HG03103 (cell line): Measurements from ENCODE around the gene ZNRF1.
"Not testable (repeated sequence)": the region's sequence is repeated elsewhere in the genome, so short reads cannot be mapped to it uniquely, and the experiment has no call there.

Experiments used
- ATAC-seq: cut with Tn5 transposase; IDR thresholded peaks from one replicate; pipeline ENCODE4 v1.9.1; 2021; ENCODE audit warnings: low read depth; ENCODE audit not compliant: unreplicated experiment

The ZNRF1 gene

DNA sequence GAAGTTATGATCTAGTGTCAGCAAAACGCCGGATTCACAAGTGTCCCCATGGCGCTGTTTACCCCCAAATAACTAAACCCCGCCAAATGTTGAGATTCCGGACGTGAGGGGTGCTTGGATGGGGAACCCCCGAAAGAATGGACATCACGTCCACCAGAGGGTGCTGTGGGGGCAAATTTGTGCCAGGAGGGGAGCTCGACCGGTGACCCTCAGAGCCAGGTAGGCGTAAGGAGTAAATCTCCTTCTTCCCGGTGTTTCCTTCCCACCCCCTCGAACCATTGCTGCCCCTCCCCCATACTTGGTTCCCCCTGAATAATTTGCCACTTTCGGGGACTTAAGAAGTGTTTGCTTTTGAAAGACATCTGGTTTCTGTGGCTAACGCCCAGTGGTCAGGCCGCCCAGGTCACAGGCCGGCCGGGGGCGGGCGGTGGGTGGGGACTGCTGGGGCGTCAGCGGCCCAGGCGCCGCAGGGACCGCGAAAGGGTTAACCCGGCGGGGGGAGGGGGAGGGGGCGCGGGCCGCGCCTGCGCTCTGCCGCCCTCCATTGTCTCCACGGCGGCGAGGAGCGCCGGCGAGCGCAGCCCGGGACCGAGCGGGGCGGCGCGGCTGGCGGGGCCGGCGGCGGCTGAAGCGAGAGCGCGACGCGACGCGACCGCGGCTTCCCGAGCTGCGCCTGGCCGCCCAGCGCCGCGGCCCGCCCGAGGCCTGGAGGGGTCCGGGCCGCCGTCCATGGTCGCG lies at the start of gene ZNRF1:
Gene ZNRF1, plus strand, starts transcription at position 544 of the 738 bp plus-strand sequence. CDS start 648 bp downstream, outside the sequence.
- peak; percentile 61 for ATAC-seq

DNA sequence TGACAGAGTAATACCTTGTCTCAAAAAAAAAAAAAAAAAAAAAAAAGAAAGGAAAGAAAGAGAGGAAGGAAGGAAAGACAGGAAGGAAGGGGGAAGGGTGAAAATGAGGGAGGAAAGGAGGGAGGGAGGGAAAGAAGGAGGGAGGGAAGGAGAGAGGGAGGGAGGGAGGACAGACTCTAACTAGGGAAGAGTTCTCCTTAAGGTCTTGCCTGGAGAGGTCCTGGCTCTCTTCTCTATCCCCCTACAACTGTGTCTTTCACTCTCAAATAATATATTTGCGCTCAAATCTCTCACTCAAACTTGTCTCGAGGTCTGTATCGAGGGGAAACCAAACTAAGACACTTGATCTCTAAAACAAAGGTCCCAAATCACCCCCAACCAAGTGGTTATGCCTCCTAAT lies 49.5 kb upstream of the ZNRF1 start:
- no peak for ATAC-seq

DNA sequence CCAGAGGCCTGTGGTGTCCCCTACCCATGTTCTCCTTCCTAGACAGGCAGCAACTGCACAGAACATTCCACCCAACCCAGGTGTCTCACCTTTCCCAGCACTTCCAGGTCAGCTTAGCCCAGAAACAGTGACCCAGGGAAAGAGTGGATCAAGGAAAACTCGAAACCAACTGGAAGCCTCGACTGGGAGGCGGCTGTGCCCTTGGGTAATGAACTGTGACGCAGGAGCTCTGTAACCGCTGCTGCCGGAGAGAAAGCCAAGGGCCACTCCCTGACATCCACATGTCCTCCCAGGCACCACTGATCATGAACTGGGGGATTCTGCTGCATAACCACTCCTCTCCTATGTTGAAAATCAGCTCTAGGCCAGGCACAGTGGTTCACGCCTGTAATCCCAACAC lies 48.3 kb upstream of the ZNRF1 start:
- ATAC-seq, result no peak

DNA sequence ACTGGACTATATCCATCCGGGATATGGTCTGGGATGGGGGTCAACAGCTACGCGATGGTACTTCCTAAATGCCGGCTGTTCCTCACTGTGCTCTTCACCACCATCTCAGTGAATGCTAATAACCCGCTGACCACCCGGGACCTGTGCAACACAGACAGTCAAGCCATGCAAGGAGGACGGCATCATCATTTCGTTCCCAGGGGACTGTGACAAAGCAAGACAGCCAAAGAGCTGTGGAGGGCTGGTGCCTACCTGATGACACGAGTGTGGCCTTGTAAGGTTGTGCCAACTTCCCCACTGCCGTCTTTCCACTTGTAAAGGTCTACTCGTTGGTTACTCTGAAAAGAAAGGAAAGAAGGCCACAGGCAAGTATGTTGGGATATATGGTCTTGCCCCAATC lies 47.6 kb upstream of the ZNRF1 start:
- no peak for ATAC-seq

DNA sequence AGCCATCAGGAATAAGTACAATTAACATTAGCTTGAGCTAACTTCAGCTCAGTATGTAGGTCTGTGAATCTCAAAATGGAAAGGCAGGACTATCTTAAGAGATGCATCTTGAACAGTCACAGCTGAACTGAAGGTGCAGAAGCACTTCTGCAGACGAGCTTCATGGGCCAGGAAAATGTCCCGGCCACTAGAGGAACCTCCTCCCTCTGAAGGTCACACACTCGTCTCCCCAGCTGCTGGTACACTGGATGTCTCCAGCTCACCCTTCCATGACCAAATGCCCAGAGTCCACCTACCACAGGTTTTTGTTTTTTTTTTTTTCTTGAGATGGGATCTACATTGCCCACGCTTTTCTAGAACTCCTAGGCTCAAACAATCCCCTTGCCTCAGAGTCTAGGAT lies 47.1 kb upstream of the ZNRF1 start:
- ATAC-seq, result no peak

DNA sequence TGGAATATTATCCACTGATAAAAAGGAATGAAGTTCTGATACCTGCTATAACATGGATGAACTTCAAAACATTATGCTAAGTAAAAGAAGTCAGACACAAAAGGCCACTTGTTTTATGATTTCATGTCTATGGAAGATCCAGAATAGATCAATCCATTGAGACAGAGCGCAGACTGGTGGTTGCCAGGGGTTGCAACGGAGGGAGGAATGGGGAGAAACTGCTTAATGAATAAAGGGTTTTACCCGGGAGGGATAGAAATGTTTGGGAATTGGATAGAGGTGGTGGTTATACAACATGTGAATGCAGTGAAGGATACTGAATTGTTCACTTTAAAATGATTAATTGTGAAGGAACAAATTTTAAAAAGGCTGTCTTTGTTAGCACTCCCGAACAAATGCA lies 44.1 kb upstream of the ZNRF1 start:
- ATAC-seq, result no peak

DNA sequence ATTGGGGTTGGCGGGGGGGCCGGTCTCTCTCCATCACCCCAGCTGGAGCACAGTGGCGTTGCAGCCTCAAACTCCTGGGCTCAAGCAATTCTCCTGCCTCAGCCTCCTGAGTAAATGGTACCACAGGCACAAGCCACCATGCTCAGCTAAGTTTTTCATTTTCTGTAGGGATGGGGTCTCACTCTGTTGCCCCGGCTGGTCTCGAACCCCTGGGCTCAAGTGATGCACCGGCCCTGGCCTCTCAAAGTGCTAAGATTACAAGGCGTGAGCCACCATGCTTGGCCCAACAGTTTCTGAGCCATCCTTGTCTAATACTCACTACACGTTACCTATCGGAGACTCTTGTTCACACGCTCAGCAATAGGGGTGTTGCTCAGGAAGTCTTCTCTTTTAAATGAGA lies 25.5 kb upstream of the ZNRF1 start:
- ATAC-seq, result no peak

DNA sequence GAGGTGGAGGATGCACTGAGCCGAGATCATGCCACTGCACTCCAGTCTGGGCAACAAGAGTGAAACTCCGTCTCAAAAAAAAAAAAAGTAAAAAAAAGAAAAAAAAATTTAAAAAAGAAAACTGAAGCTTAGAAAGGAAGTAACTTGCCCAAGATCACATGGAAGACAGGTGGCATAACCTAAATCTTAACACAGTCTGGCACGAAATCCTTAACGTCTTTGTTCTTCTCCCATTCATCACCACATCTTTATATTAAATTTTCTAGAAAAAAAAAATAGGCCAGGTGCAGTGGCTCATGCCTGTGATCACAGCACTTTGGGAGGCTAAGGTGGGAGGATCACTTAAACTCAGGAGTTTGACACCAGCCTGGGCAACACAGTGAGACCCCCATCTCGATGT lies 23.2 kb upstream of the ZNRF1 start:
- ATAC-seq, result no peak

DNA sequence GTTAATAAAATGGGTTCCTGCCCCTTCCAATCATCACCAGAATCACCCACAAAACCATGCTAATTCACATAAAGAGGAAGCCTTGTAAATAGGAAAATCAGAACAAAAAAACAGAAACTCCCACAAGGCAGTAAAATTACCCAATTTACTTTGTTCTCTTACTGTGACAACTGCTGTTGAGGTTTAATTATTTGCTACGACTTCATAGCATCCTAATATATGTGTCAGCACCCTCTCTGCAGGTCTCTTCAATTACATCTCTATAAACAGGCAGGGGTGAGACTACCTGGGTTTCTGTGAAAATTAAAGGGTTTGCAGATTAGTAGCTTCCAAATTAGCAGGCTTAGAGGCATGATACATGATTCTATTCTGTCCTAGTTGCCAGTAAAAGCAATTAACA lies 16.6 kb upstream of the ZNRF1 start:
- ATAC-seq, result no peak

DNA sequence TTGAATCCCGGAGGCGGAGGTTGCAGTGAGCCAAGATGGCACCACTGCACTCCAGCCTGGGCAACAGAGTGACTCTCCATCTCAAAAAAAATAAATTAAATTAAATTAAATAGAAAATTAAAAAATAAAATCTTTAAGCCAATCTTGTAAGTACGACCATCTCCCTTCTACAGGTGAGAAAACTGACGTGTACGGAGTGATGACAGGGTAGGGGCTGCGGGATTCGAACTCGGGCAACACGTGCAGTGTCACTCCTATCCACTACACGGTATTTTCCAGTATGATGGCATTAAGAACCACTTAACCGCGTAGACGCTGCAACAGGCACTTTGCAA lies 14.7 kb upstream of the ZNRF1 start:
- no peak for ATAC-seq

DNA sequence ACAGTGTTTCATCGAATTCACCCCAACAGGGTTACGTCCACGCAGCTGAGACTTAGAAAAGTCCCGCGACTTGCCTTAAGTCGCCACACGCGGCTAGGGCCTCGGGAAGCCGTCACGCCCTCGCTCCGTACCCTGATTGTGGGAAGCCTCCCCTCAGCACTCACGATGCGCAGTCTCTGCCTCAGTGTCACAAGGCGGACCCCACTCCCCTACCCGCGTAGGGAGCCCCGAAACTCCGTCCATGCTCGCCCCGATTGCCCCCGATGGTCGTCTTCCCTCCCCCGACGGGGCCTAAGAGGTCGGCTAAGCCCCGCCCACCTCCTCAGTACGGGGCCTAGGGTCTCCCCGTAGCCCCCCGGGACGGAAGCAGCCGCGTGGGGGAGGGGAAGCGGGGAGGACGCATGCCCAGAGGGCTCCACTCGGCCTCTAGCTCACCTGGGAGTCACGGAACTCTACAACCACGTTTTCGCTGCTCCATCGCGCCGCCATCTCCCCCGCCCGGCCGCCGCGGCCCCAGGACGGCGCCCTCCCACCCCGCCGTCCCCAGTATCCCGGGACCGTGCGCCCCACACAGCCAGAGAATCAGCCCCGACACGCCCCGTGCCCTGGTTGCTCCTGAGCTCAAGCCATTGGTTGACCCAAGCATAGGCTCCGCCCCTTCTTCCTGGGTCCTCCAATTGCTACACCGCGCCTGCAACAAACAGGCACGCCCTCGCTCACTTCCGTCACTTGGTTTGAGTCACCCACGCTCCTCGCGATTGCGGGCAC lies 14.1 kb upstream of the ZNRF1 start, which contains the start of gene WDR59:
Gene WDR59, minus strand, starts transcription at position 595 of the 768 bp plus-strand sequence. Its CDS starts 106 bp downstream, at position 489.
- ATAC-seq, result peak; percentile 98

DNA sequence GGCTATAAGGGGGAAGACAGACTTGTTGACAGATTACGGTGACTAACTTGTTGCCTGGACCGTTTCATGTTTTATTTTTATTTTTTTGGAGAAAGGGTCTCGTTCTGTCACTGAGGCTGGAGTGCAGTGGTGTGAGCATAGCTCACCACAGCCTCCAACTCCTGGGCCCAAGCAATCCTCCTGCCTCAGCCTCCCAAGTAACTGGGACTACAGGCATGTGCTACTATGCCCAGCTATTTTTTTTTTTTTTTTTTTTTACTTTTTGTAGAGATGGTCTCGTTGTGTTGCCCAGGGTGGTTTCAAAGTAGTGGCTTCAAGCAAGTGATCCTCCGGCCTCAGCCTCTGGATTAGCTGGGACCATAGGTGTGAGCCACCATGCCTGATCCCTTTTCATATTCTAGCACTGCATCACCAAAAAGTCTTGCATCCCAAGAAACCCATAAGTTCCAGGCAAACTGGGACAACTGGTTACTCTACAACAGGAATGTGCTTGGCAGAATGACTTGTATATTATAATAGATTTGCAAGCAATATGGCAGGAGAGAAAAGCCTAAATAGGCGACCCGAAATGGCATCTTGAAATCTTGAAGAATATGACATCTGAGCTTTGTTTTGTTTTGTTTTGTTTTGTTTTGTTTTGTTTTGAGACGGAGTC lies 11.7 kb upstream of the ZNRF1 start:
- no peak for ATAC-seq

DNA sequence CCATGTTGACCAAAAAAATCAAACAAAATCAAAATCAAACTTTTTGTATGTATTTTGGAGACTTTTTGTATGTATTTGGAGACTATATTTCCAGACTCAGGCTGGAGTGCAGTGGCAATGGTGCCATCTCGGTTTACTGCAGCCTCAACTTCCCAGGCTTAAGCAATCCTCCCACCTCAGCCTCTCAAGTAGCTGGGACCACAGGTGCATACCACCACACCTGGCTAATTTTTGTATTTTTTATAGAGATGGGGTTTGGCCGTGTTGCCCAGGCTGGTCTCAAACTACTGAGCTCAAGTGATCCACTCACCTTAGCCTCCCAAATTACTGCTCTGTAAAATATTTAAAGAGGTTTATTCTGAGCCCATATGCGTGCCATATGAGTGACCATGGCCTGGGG lies 9.0 kb upstream of the ZNRF1 start:
- not testable (repeated sequence) for ATAC-seq

DNA sequence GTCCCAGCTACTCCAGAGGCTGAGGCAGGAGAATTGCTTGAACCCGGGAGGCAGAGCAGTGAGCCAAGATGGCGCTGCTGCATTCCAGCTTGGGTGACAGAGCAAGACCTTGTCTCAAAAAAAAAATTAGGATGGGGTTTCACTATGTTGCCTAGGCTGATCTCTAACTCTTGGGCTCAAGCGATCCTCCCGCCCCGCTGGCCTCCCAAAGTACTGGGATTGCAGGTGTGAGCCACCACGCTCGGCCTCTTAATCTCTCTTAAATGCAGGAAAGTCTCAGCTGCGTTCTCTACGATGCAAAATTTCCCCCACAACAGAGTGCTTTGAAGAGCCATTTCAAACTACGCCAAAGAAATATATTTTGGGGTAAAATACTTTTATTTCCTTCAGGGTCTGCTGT lies 8.0 kb upstream of the ZNRF1 start:
- ATAC-seq, result no peak

DNA sequence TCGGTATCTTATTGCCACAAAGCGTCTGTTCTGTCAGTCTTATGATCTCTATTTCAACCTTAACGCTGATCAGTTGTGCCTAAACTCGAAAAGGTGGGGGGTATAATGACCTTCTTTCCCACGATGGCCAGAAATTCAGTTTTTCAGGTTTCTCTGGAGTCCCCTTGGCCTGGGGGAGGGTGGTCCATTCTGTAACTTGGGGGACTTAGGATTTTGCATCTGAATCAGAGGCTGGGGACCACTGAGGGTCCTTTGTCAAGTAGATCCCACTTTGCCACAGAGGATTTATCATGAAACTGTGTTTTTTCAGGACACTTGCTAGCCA lies 7.6 kb upstream of the ZNRF1 start:
- no peak for ATAC-seq

DNA sequence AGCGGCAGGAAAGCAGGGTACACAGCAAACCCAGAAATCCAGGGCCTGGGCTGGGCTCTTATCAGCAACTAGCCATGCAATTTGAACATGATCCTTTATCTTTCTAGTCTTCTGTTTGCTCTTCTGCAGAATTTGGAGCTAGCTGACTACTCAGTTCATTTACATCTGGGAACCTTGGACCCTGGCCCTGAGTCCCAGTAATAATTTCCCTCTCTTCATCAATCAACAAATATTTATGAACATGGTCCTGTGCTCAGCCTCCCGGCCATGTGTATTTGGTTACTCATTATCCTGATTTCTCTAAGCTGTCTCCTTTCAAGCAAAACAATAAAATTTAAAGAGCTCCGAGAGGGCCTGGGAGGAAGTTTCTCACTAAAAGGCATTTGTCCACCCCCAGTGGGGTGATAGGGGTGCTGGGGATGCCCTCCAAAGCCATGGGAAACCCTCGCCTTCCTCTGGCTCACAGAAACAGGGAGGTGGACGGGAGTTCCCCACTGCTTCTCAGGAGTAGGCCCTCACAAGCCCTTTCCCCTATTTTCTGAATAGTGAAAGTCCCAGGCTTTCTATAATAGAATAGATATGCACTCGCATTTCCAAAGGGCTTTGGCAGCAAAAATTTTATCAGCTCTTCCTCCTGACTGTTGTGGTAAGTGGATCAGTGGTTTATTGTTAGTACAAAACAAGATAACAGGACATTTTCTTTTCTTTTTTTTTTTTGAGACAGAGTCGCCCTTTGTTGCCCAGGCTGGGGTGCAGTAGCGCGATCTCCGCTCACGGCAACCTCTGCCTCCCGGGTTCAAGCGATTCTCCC lies 7.0 kb upstream of the ZNRF1 start:
- no peak for ATAC-seq

DNA sequence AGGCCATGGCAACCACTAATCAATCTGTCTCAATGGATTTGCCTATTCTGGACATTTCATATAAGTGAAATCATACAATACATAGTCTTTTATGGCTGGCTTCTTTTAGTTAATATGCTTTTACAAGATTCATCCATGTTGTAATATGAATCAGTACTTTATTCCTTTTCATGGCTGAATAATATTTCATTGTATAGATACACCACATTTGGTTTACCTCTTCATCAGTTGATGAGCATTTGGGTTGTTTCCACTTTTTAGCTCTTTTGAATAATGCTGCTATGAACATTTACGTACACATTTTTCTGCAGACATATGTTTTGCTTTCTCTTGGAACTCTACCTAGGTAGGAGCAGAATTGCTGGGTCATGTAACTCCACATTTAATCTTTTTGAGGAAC lies 2.8 kb upstream of the ZNRF1 start:
- no peak for ATAC-seq

DNA sequence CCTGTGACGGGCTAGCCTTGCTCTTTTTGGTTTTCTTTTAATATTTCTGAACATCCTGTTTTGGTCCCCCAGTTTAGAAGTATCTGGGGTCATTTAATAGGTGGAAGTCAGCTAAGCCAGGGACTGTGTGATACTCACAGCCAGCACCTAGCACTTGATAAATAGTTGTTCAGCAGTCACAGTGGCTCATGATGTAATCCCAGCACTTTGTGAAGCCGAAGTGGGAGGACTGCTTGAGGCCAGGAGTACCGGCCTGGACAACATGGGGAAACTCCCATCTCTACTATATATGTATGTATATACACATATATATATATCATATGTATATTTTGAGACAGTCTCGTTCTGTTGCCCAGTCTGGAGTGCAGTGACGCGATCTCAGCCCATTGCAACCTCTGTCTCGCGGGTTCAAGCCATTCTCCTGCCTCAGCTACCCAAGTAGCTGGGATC lies 1.8 kb upstream of the ZNRF1 start:
- ATAC-seq, result no peak

DNA sequence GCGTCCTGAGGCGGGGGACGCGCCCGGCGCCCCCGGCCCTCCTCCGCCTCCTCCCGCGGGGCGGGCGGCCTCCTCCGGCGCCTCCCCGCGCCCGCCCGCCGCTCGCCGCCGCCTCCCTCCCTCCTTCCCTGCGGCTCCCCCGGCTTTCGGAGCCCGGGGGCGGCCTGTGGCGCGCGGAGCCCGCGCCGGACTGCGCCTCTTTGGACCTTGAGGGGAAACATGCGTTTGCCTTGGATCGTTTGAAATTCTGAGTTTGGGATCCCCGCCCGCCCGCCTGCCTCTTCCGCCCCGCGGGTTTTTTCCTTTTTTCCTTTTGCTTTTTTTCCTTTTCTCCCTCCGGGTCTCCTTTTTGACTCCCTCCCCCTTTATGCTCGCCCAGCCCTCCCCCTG lies 390 bp downstream of the ZNRF1 start:
- peak; percentile 19 for ATAC-seq

DNA sequence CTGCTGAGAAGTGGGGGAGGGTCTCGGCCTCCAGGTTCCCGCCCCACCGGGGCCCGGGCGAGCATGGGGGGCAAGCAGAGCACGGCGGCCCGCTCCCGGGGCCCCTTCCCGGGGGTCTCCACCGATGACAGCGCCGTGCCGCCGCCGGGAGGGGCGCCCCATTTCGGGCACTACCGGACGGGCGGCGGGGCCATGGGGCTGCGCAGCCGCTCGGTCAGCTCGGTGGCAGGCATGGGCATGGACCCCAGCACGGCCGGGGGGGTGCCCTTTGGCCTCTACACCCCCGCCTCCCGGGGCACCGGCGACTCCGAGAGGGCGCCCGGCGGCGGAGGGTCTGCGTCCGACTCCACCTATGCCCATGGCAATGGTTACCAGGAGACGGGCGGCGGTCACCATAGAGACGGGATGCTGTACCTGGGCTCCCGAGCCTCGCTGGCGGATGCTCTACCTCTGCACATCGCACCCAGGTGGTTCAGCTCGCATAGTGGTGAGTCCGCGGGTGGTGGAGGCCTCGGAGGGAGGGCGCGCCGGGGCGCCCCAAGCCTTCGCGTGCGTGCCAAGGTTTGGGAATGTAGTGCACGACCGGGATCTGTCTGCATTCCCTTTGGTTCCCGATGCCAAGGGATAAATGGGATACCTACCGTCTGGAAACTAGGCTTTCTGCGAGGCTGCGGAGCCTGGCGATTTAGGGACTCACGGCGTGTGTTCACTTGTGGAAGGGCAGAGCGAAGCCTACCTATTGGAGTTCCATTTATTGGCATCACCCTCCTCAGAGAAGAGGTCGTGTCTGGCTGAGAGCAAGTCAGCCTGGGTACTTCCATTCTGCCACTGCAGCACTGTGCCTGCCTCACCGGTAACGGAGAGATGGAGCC lies 1.0 kb downstream of the ZNRF1 start:
- ATAC-seq, result peak; percentile 38
